NOMO-1 treated with DMSO at 0.1 percent for 48 hours (cell line): ENCODE results near the gene CHKA.

Experiments used
- DNase-seq: peaks from one replicate; lab custom pipeline; 2025; ENCODE audit not compliant: unreplicated experiment; lab: John Stamatoyannopoulos, UW

Gene CHKA

DNA sequence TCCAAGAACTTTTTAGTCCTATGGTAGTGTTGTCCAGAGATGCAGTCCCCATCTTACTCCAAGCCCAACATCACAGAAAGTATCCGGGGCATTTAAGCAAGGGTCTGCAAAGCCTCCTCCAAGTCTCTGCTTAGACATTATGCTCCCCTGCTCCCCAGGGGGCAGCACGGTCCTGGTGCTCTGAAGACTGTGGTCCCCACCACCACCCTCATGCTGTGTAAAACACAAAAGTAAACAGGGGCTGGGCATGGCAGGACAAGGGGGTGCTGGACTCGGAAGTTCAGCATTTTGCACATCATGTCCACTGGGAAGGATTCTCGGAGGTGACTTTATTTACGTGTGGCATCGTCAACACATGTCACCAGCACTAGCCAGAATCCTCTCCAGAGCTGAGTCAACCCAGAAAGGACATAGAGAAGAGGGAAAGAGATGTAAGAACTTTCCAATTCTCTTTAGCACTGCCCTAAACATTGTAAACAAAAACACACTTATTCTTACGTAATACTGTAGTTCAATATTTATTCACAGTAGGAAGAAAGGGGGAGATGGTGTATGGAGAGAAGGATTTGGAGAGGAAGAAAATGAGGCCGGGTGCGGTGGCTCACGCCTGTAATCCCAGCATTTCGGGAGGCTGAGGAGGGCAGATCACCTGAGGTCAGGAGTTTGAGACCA lies 44.7 kb downstream of the CHKA start:
- DNase-seq = no peak

DNA sequence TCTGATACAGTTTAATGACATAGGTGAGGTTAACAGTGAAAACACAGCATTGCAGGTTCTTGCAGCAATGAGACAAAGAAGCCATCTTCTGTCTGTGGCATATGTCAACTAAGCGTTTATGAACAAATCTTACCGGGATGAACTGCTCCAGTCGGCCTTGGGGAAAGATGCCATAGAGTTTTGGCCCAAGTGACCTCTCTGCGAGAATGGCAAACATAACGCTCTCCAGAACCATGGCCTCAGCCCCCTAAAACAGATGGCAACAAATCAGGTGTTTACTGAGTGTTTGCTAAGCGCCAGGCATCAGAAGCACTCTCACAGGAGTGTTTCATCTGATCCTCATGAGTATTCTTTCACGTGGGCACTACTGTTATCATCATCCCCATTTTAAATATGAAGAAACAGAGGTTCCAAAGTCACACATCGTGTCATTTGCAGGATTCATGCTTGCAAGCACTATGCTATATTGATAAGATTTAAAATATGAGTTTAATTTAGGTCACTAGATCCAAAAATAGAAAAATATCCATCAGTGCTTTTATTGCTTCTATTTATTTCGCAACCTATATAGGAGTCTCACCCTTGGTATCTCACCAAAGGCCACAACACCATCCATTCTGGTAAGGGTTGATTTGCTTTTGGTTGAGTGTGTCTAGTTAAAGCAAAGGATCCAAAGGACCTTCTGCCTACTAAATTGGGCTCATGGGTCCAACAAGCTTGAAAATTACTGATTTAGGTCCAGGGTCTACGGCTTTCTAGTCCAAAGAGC lies 46.4 kb downstream of the CHKA start:
- DNase-seq = no peak

DNA sequence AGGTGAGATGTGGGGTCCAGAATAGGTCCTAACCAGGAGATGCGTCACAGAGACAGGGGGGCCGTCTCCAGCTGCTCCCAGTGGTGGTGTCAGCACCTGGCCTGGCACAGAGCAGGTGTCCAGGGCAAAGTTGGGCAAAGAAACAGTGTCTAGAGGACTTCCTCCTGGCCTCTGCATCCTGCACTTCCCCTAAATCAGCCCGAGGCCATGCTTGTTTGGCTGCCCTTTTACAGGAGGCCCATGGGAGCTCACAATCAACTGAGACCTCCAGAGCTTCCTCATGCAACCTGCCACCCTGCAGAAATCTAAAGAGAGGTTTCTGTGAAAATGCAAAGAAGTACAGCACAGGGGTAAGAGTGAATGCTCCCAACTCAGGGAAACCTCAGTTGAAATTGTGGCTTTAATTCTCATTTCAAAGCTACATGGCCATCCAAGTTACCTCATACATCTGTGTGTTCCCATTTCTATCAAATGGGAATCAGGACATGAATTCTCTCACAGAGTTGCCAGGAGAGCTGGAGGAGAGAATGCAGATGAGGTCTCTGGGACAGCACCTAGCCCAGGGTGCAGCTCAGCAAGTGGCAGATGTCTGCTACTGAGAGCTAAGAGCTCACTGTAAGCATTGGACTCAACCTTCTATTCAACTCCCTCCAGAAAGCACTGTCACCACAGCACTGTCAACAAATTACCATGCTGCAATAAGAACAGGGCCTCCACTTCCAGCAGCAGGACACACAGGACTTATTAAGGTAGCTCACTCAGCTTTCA lies 49.7 kb downstream of the CHKA start:
- no peak for DNase-seq

DNA sequence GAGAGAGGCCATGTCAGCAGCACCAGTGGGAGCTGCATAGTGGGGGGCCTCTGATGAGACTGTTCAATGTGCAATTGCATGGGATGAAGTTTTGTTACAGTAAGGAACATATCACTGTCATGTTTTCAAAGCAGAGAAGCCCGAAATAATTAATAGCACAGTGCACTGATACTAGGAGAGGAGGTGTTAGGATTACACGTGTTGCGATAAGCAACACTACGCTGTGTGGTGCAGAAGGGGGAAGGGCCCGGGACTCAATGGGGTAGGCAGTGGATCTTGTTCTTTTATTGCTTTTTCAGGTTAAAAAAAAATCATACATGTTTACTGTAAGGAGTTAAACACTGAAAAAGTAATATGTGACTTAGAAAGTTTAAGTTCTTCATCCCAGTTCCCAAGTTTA lies 53.2 kb downstream of the CHKA start:
- DNase-seq = no peak

DNA sequence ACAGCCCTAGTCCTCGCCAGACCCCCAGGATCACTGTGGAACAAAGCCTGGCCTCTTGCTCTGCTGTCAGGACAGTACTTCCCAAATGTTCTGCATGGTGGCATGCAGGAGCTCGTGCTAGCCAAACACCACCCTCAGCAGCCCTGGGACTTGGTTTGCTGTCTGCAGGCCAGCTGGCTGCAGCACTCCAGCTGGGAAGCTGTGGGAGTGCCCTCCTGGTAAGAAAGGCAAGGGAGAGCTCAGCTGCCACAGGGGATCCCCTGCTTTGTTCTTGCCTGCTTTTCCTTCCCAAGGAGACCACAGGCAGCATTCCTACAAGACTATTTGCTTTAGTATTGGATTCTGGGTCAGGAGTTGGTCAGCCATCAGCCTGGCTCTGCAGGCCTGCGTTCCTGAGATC lies 54.4 kb downstream of the CHKA start:
- DNase-seq = no peak

DNA sequence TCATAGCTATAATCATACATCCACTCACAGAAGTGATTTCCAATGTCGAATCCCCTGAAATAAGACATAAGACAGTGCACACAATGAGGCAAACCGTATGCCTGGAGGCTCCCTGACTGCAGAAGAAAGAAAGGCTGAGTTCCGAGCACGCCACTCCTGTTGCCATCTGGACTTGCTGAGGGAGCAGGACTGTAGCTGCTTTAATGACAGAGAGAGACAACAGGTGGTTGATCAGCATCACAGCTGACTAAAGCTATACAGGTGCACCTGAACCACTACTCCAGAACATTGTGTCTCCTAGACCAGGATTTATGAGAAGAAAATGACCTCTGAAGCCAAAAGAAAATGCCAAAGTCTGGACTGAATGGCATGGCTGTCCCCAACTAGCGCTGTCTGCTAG lies 55.3 kb downstream of the CHKA start:
- DNase-seq = no peak

DNA sequence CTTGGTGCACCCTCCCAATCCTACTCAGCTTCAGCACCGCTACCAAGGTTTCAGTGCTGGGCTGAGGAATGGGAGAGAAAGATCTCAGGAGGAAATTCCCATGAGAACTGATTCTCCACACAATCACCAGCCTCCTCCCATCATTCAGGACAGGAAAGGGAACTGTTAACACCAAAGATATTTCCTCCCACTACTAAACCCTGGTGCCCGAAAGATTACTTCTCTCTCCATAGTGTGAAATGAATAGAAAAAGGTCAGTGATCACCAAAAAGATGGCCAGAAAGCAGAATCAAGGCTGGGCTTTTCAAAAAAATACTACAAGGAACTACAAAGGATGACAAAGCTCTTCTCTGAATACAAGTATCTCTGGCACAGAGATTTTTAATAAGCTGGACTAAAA lies 56.3 kb downstream of the CHKA start:
- DNase-seq = no peak

DNA sequence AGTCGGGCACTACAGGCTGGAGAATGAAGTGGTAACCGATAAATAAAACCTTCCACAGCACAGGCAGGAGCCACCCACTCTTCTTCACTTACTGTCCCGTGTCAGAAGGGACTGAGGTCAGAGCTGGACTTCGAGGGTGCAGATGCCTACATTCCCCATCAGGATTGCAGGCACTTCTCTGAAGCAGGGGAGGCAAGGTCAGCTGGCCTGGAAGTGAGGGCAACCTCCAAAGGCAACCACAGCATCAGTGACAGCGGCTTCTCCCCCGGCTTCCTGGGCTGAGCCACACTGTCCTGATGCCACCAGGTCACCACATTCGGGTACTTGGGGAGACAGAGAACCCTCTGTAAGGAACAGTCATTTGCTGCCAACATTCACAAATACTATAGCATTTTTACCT lies 59.7 kb downstream of the CHKA start:
- DNase-seq = no peak

DNA sequence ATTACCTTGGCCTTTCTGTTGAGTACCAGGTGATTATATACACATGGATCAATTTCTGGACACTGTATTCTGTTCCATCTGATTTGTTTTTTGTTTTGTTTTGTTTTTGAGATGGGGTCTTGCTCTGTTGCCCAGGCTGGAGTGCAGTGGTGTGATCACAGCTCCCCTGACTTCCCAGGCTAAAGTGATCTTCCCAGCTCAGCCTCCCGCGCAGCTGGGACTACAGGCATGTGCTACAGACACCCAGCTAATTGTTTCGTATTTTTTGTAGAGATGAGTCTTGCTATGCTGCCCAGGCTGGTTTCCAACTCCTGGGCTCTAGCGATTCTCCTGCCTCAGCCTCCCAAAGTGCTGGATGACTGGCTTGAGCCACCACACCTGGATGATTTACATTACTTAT lies 63.4 kb downstream of the CHKA start:
- DNase-seq = no peak

DNA sequence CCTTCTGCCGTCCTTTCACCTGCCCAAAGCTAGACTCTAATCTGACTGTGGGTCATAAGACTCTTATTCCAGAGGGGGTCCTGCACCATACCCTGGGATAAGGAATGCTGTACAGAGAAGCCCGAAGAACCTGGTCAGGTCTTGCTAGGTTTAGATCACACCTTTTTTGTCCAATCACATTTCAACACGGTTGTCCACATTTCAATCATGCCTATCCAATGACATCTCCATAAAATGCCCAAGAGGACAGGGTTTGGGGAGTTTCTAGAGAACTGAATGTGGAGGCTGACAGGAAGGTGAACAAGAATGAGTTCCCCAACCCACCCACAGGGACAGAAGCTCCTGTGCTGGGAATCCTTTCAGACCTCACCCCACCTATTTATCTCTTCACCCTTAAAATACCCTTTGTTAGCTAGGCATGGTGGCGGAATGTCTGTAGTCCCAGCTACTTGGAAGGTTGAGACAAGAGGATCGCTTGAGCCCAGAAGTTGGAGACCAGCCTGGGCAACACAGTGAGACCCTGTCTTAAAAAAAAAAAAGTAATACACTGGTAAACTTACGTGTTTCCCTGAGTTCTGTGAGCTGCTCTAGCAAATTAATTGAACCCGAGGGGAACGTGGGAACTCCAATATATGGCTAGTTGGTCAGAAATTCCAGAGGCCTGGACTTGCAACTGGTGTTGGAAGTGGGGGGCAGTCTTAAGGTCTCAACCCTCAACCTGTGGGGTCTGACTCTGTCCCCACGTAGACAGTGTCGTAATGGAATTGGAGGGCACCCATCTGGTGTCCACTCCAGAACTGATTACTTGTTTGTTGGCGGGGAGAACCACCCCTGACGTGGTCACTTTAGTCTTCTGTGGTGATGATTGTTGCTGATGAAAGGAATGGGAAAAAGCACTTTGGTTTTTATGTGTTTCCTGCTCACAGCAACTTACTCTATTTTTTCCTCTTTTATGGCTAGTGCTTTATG lies 64.6 kb downstream of the CHKA start:
- no peak for DNase-seq

DNA sequence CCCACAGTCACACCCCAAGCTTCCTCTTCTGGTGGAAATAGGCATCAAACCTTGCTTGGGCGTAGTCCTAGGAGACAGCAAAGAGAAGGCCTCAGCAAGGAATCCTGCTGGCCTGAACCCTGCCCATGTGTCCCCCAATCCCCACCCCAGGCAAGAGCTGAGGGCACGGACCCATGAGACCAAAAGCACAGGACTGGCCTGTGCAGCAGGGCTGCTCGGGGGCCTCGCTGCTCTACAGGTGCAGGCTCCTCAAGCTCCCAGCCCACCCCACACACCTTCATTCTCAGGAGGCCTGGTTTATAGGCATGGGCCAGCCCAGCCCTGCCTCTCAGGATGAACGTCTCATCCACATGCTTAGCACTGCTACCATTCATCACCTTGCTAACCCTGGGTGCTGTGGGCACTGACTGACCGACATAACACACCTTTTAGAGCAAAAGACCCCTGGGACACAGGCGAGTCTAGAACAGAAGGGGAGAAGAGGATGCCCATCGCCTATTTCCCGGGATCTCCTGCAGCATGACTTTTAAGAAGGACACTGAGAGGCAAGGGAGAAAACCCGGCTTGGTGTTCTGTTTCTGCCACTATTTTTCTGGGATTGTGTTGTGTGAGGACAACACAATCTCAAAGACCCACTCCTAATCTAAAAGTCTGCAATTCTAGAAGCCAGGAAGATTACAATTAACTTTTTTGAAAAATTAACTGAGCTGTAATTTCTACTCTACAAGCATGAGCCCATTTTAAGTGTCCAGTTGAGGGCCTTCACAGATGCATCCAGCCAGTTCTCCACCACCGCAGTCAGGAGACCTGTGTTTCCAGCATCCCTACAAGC lies 67.0 kb downstream of the CHKA start:
- no peak for DNase-seq

DNA sequence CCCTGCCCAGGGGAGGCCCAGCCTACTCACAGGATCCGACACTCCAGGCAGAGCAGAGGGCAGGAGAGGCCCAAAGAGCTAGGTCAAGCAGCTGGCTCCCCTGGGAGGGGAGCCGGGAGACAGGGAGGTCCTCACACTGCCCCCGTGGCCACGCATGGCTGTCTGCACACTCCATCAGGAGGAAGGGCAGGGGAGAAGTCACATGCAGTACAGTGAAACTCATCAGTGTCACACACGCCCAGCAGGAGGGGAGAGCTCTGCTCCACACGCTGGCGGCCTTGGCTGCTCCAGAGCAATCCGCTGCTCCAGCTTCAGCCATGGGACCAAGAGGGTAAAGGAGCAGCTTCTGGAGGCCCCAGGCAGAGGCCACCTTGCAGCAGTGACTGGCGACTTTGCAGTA lies 68.1 kb downstream of the CHKA start:
- DNase-seq = no peak

DNA sequence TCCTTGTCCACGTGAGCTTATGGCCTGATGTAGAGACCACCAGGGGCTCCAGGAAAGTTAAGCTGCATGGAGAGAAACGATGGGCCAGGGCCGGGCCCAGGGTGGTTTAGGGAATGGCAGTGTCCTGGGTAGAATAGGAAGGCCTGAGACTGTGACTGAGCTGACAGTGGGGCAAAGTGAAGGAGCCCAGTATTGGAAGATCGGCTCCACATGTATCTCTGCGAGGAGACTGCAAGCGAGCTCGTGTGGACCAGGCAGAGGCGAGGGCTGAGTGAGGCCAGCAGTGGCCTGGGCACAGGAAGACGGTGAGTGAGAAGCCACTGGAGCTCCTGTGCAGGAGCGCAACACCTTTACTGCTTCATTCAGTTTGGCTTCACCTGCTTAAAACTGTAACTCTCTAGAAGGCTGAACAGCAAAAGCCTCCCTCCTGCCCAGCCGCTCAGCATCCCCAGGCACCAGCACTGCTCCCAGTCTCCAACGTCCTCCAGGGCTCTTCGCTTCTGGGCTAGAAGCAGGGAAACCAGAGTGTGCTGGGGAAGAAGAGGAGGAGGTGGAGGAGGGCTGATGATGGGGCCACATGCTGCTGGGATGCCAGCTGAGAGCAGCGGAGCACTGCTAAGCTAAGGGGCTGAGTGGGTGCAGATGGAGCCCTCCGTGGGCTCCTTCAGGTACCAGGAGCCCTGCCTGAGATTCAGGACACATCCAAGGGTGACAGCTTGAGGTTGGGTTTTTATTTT lies 68.9 kb downstream of the CHKA start:
- no peak for DNase-seq

DNA sequence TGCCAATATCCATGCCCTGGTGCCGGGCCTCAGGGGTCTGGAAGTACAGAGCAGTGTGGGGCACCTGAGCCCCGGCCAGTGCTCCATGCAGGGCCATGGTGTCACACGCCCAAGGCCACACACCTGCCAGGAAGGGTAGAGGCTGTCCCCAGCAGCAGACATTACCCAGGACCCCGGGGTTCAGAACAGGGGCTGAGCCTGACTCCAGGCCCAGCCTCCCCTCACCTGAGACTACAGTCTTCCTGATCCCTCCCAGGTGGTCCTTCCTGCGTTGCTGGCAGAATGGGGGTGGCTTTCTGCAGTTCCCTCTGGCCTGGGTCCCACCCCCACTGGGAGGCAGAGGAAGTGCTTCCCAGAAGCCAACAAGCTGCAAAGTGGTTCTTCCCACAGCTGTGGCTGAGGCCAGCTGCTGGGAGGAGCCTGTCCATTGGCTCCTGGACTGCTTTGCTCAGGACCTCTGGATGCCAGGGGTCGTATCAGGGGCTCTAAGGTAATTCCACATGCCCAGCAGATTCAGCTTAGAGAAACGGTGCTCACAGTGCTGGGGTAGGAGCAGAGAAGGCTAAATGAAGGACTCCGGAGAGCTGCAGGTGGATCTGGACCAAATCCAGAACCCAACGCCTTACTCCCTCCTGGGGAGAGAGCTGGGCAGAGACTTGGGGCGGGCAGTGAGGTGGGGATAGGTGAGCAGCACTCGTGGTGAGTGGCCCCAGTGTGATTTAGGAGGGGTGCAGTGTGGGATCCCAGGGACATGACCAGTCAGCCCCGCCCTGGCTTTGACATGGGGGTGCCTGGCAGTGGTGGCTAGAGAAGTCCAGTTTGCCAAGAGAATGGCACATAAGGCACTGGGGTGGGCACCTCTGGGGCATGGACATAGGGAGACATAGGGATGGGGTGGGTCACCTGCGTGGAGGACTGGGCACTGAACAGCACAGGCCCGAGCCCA lies 69.7 kb downstream of the CHKA start:
- DNase-seq = no peak

DNA sequence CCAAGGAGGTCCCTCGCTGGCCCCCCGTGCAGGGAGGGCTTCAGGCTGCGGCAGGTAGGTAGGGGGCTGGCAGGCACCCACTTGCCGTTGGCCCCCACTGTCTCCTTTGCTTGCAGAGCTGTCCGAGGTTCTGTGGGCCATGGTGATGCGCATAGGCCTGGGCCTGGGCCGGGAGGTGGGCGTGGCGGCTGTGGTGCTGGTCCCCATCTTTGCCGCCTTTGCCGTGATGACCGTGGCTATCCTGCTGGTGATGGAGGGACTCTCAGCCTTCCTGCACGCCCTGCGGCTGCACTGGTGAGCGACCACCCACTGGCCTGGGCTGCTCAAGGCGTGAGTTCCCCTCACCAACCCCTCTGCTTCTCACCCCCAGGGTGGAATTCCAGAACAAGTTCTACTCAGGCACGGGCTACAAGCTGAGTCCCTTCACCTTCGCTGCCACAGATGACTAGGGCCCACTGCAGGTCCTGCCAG lies 70.8 kb downstream of the CHKA start:
- DNase-seq = no peak

DNA sequence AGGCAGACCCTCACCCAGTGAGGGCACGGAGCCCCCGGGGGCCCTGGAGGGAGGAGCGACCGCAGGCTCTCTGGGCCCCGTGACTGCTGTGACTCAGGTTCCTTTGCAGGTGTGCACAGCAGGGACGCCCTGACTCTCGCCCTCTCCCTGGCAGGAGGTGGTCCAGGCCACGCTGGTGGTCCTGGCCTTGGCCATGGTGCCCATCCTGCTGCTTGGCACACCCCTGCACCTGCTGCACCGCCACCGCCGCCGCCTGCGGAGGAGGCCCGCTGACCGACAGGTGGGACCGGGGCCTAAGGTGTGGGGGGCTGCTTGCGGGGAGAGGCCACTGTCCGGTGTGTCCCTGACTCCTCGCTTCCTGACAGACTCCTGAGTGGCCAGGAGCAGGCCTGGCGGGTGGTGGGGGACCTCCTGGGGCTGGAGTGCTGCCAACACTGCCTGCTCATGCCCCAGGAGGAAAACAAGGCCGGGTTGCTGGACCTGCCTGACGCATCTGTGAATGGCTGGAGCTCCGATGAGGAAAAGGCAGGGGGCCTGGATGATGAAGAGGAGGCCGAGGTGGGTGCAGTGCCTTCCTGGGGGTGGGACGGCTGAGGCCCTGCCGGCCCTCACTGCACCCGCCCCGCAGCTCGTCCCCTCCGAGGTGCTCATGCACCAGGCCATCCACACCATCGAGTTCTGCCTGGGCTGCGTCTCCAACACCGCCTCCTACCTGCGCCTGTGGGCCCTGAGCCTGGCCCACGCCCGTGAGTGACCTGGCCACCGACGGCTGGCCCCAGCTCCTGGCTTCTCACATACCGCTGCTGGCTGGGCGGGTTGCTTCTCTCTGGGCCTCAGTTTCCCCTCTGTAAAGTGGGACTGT lies 71.4 kb downstream of the CHKA start:
- DNase-seq = no peak
